IMR-90 (cell line): ENCODE measurements around the gene PAFAH1B2.

Source experiments
- BHLHE40 ChIP-seq: fragments of 150-350 bp; IDR thresholded peaks from 2 replicates; pipeline ENCODE4 v1.6.1; 2016; ENCODE audit warnings: mild to moderate bottlenecking, low read depth, low read length
- CEBPB ChIP-seq: IDR thresholded peaks from 2 replicates; pipeline ENCODE4 v1.6.1; 2012; ENCODE audit warnings: low read depth, low read length, improper control_type of control experiment
- MAFK ChIP-seq: IDR thresholded peaks from 2 replicates; pipeline ENCODE4 v1.6.1; 2012; ENCODE audit warnings: low read depth, low read length, improper control_type of control experiment
- MXI1 ChIP-seq: IDR thresholded peaks from 2 replicates; pipeline ENCODE4 v1.6.1; 2012; ENCODE audit warnings: low read depth, mild to moderate bottlenecking, low read length, moderate library complexity, borderline replicate concordance
- POLR2A ChIP-seq: IDR thresholded peaks from 2 replicates; pipeline ENCODE4 v1.6.1; 2012; ENCODE audit warnings: mild to moderate bottlenecking, low read depth, low read length
- RAD21 ChIP-seq: IDR thresholded peaks from 2 replicates; pipeline ENCODE4 v1.6.1; 2012; ENCODE audit warnings: low read length, improper control_type of control experiment
- RFX5 ChIP-seq: IDR thresholded peaks from 2 replicates; pipeline ENCODE4 v1.8.0; 2012; ENCODE audit warnings: low read depth, mild to moderate bottlenecking, low read length, moderate library complexity
- TF ChIP-seq, protein P1 (sequence below): conservative IDR thresholded peaks from 2 replicates; pipeline ENCODE4 v1.5.1; 2012; ENCODE audit warnings: mild to moderate bottlenecking, low read depth, low read length, improper control_type of control experiment
- TF ChIP-seq, protein P2 (sequence below): fragments of 150-350 bp; IDR thresholded peaks from 2 replicates; pipeline ENCODE4 v1.6.1; 2017; ENCODE audit warnings: mild to moderate bottlenecking, antibody characterized with exemption, low read length, low read depth

- TF ChIP-seq, protein P1, sequence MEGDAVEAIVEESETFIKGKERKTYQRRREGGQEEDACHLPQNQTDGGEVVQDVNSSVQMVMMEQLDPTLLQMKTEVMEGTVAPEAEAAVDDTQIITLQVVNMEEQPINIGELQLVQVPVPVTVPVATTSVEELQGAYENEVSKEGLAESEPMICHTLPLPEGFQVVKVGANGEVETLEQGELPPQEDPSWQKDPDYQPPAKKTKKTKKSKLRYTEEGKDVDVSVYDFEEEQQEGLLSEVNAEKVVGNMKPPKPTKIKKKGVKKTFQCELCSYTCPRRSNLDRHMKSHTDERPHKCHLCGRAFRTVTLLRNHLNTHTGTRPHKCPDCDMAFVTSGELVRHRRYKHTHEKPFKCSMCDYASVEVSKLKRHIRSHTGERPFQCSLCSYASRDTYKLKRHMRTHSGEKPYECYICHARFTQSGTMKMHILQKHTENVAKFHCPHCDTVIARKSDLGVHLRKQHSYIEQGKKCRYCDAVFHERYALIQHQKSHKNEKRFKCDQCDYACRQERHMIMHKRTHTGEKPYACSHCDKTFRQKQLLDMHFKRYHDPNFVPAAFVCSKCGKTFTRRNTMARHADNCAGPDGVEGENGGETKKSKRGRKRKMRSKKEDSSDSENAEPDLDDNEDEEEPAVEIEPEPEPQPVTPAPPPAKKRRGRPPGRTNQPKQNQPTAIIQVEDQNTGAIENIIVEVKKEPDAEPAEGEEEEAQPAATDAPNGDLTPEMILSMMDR, result no peak
- no peak for TF ChIP-seq RAD21
- TF ChIP-seq MAFK, result no peak
- TF ChIP-seq RFX5, result no peak
- TF ChIP-seq MXI1, result no peak
- no peak for TF ChIP-seq POLR2A
- TF ChIP-seq, protein P2, sequence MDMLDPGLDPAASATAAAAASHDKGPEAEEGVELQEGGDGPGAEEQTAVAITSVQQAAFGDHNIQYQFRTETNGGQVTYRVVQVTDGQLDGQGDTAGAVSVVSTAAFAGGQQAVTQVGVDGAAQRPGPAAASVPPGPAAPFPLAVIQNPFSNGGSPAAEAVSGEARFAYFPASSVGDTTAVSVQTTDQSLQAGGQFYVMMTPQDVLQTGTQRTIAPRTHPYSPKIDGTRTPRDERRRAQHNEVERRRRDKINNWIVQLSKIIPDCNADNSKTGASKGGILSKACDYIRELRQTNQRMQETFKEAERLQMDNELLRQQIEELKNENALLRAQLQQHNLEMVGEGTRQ, result no peak
- no peak for TF ChIP-seq CEBPB
- no peak for TF ChIP-seq BHLHE40
These were observed 47.7 kb upstream of the PAFAH1B2 start for GRCh38 chr11:117096201-117096991.
